CD4-positive, CD25-positive, alpha-beta regulatory T cell (primary cell): ENCODE measurements around the gene NAA16. TPM values are rescaled to one million over a fixed set of nuclear protein-coding genes. Genes with fewer than 3 reads are reported as not detected.

ENCODE experiments used
- ATAC-seq, 2 donors: fragments of 150-1000 bp; cut with Tn5 transposase; one replicate each; pipeline ENCODE4 v1.10.0; 2021; ENCODE audit warnings: low read depth in 2 of 2, moderate number of reproducible peaks in 2 of 2, moderate library complexity in 1 of 2
- DNase-seq, 3 donors: peaks; one replicate each; pipeline versions ENCODE4 v3.0.0 to v3.0.0-alpha.2; 2012 to 2022; ENCODE audit warnings: mixed read lengths in 1 of 3
- H3K27ac ChIP-seq: one replicate; pipeline ENCODE4 v1.7.0; 2013; ENCODE audit warnings: mild to moderate bottlenecking, low read length; ENCODE audit not compliant: insufficient read depth, poor library complexity, severe bottlenecking
- H3K27me3 ChIP-seq: one replicate; pipeline ENCODE4 v1.7.0; 2013; ENCODE audit warnings: low read length; ENCODE audit not compliant: control insufficient read depth, insufficient read depth
- H3K36me3 ChIP-seq: one replicate; pipeline ENCODE4 v1.7.0; 2013; ENCODE audit warnings: mild to moderate bottlenecking, low read length, moderate library complexity; ENCODE audit not compliant: control insufficient read depth, insufficient read depth
- H3K4me1 ChIP-seq: 2 replicates; pipeline ENCODE4 v1.7.0; 2013; ENCODE audit warnings: mild to moderate bottlenecking, low read length; ENCODE audit not compliant: insufficient read depth, control insufficient read depth, poor library complexity, severe bottlenecking
- H3K4me3 ChIP-seq: one replicate; pipeline ENCODE4 v1.7.0; 2013; ENCODE audit warnings: low read depth, mild to moderate bottlenecking, low read length, moderate library complexity
- H3K9me3 ChIP-seq, 2 experiments: 1 replicate in 1 of 2; 2 replicates in 1 of 2; pipeline ENCODE4 v1.7.0; 2013; ENCODE audit warnings: low read length in 2 of 2, mild to moderate bottlenecking in 1 of 2, moderate library complexity in 1 of 2; ENCODE audit not compliant: control insufficient read depth in 2 of 2
- H3K27ac Mint-ChIP-seq, 3 donors: one replicate each; pipeline ENCODE4 v1.8.0; 2020 to 2022; ENCODE audit warnings: mild to moderate bottlenecking in 3 of 3, mixed read lengths in 3 of 3, moderate library complexity in 2 of 3
- H3K27me3 Mint-ChIP-seq: one replicate; pipeline ENCODE4 v1.8.0; 2022; ENCODE audit warnings: mild to moderate bottlenecking, mixed read lengths
- H3K36me3 Mint-ChIP-seq: one replicate; pipeline ENCODE4 v1.8.0; 2020; ENCODE audit warnings: mixed read lengths
- H3K4me1 Mint-ChIP-seq, 4 donors: one replicate each; pipeline ENCODE4 v1.8.0; 2020 to 2022; ENCODE audit warnings: mixed read lengths in 4 of 4, mild to moderate bottlenecking in 1 of 4
- H3K4me3 Mint-ChIP-seq, 4 donors: one replicate each; pipeline ENCODE4 v1.8.0; 2020 to 2022; ENCODE audit warnings: mild to moderate bottlenecking in 4 of 4, mixed read lengths in 4 of 4, moderate library complexity in 3 of 4
- H3K9me3 Mint-ChIP-seq, 7 donors: one replicate each; pipeline ENCODE4 v1.8.0; 2020 to 2022; ENCODE audit warnings: mixed read lengths in 7 of 7, mild to moderate bottlenecking in 3 of 7, moderate library complexity in 2 of 7
- polyA plus RNA-seq, 4 donors: library from polyadenylated mRNA; unstranded; fragments of 300-500 nt; fragmentation: Illumina TruSeq; gene quantifications; one replicate each; pipeline ENCODE4 v1.2.3, GENCODE V29; 2021
- total RNA-seq: library from RNA; stranded (reverse); gene quantifications from one replicate; pipeline ENCODE4 v1.2.3, GENCODE V29; 2022

Gene NAA16
- total and polyA plus RNA-seq, 5 donors from 2014 or later: 9.4 to 65.8 (median 15.3) TPM

DNA sequence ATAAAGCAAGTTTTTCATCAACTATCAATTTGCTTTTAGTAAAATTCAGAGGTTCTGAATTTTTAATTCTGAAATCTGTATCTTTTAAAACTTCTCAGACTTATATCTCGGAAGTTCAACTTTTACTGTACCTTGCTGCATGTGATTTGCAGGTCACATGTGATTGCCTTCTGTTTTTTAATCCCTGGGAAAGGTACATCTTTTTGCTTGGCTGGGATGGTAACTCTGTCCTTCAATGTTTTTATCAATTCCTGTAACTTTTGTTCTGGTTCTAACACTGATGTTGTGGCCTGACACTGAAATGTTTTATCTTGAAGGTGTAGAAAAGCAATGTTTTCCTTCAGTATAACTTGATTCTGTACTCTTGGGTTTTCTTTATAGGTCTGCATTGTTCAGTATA lies 16.2 kb upstream of the NAA16 start:
- Histone ChIP-seq H3K9me3 (peaks cover 2 to 4% of the 10 kb centered on the region in 2 experiments), H3K27me3 (no peaks in the 10 kb centered on the region), H3K36me3 (no peaks in the 10 kb centered on the region), H3K4me3 (no peak overlapping the region), H3K27ac (no peak overlapping the region), H3K4me1 (no peaks in the 10 kb centered on the region)
- peaks cover 26% of the 10 kb centered on the region for H3K27me3 Mint-ChIP-seq
- H3K4me3 Mint-ChIP-seq: no peak overlapping the region
- DNase-seq (no peak), ATAC-seq (no peak)
- peaks cover 0 to 7% (median 3%) of the 10 kb centered on the region in 7 donors for H3K9me3 Mint-ChIP-seq
- H3K4me1 Mint-ChIP-seq: peaks cover 0 to 5% (median 0%) of the 10 kb centered on the region in 4 donors
- H3K27ac Mint-ChIP-seq: no peak overlapping the region
- H3K36me3 Mint-ChIP-seq: peaks cover 3% of the 10 kb centered on the region

DNA sequence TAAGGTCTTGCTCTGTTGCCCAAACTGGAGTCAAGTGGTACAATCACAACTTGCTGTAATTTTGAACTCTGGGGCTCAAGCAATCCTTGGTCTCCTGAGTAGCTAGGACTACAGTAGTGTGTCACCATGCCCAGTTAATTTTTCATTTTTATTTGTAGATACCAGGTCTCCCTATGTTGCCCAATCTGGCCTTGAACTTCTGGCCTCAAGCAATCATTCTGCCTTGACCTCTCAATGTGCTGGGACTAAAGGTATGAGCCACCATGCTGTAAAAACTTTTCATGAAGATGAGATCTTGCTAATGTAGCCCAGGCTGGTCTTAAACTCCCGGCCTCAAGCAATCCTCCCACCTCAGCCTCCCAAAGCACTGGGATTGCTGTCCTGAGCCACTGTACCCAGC lies 15.1 kb upstream of the NAA16 start:
- Histone ChIP-seq H3K36me3 (no peaks in the 10 kb centered on the region), H3K27me3 (no peaks in the 10 kb centered on the region), H3K4me1 (no peaks in the 10 kb centered on the region), H3K9me3 (peaks cover 2 to 4% of the 10 kb centered on the region in 2 experiments), H3K27ac (no peak overlapping the region), H3K4me3 (no peak overlapping the region)
- H3K9me3 Mint-ChIP-seq: peaks cover 0 to 7% (median 3%) of the 10 kb centered on the region in 7 donors
- peaks cover 3% of the 10 kb centered on the region for H3K36me3 Mint-ChIP-seq
- peaks cover 30% of the 10 kb centered on the region for H3K27me3 Mint-ChIP-seq
- H3K4me1 Mint-ChIP-seq: peaks cover 0 to 5% (median 0%) of the 10 kb centered on the region in 4 donors
- DNase-seq: no peak
- no peak for ATAC-seq
- no peak overlapping the region for H3K27ac Mint-ChIP-seq
- no peak overlapping the region for H3K4me3 Mint-ChIP-seq

DNA sequence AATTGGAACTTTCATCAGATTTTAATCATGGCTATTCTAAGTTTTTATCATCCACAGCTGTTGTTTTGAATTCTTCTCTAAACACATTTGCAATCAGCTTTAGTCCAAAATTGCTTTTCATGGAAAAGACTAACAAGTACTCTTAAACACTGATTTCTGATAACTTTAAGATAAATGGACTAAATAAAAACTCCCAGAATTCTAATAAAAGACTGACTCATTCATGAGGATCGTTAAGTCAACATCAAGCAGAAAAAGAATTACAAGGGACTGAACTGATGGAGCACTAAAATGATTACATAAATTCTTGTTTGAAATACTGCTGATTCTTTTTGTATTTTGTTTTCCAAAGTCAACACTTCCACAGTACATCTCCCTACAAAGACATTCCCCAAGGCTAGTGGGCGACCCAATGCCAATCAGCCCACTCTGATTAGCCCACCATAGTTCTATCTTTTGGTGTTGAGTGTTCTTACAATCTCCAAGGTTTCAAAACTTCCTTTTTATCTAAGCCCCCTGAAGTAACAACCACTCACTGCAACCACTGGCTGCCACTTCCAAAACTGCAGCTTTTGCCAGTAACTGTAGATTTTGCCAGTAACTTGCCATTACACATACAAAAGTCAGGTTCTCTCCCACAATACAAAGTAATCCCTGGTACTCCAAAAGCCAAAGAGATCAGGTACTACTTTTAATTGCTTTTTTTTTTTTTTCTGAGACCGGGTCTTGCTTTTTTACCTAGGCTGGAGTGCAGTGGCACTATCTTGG lies 14.0 kb upstream of the NAA16 start:
- Mint-ChIP-seq H3K4me3 (no peak overlapping the region), H3K36me3 (peaks cover 3% of the 10 kb centered on the region), H3K27ac (no peak overlapping the region), H3K27me3 (peaks cover 25% of the 10 kb centered on the region), H3K4me1 (no peaks in the 10 kb centered on the region), H3K9me3 (peaks cover 0 to 3% (median 0%) of the 10 kb centered on the region in 7 donors)
- DNase-seq (no peak), ATAC-seq (no peak)
- Histone ChIP-seq H3K27me3 (no peaks in the 10 kb centered on the region), H3K27ac (no peak overlapping the region), H3K36me3 (no peaks in the 10 kb centered on the region), H3K9me3 (peaks cover 2 to 4% of the 10 kb centered on the region in 2 experiments), H3K4me1 (no peaks in the 10 kb centered on the region), H3K4me3 (no peak overlapping the region)

DNA sequence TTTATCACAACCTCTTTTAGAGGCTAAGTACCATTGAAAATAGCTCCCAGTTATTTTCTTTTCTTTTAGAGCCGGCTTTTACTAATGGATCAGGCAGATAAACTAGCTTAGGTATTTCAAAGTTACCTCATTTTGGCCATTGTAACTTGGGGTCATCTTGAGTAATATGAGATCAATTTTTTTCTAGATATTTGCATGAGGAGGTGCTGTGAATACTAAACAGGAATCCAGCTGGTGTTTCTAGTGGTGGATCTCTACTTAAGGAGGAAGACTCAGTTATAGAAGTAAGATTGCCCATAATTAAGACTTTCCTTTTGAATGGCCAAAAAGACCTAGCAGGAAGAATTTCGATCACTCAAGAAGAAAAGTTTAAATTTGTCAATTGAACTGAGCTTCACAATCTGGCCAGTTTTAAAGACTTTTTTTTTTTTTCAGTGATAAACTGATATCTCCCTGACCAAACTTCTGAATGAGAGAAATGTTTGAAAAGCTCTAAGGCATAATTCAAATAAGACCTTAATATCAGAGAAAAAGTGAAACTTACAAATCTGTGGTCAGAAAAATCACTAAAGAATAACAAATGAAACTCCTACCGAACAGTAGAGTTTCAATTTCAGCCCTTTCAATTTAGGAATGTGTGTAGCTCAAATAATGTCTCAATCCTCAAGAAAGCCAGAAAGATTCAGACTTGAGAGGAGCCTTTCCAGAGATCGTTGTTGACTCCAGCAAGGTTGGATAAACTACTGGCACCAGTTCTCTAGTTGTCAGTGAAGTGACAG lies 11.6 kb upstream of the NAA16 start:
- H3K4me3 Mint-ChIP-seq: no peak overlapping the region
- DNase-seq (no peak), ATAC-seq (no peak)
- H3K27ac Mint-ChIP-seq: no peak overlapping the region
- peaks cover 0 to 3% (median 0%) of the 10 kb centered on the region in 7 donors for H3K9me3 Mint-ChIP-seq
- H3K4me1 Mint-ChIP-seq: no peaks in the 10 kb centered on the region
- Histone ChIP-seq H3K27ac (no peak overlapping the region), H3K4me1 (no peaks in the 10 kb centered on the region), H3K9me3 (no peaks in the 10 kb centered on the region), H3K36me3 (no peaks in the 10 kb centered on the region), H3K27me3 (no peaks in the 10 kb centered on the region), H3K4me3 (no peak overlapping the region)
- peaks cover 25% of the 10 kb centered on the region for H3K27me3 Mint-ChIP-seq
- H3K36me3 Mint-ChIP-seq: peaks cover 3% of the 10 kb centered on the region

DNA sequence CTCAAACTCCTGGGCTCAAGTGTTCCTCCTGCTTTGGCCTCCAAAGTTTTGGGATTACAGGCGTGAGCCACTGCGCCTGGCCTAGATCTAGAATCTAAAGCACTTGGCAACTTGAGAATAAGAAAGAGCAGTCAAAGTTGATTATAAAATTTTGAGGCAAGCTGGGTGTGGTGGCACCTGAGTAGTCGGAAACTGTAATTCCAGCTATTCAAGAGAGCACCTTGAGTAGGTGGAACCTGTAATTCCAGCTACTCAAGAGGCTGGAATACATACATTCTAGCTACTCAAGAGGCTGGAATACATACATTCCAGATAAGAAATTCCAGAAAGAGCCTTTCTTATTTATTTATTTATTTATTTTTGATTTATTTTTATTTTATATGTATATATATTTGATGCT lies 8.3 kb upstream of the NAA16 start:
- H3K27ac ChIP-seq: no peak overlapping the region
- no peaks in the 10 kb centered on the region for H3K36me3 ChIP-seq
- peaks cover 13% of the 10 kb centered on the region for H3K27me3 Mint-ChIP-seq
- no peaks in the 10 kb centered on the region for H3K9me3 ChIP-seq
- H3K27me3 ChIP-seq: no peaks in the 10 kb centered on the region
- H3K27ac Mint-ChIP-seq: no peak overlapping the region
- H3K36me3 Mint-ChIP-seq: peaks cover 3% of the 10 kb centered on the region
- DNase-seq (no peak), ATAC-seq (no peak)
- H3K4me3 ChIP-seq: no peak overlapping the region
- H3K4me1 ChIP-seq: no peaks in the 10 kb centered on the region
- peaks cover 0 to under 1% (median 0%) of the 10 kb centered on the region in 7 donors for H3K9me3 Mint-ChIP-seq
- no peak overlapping the region for H3K4me3 Mint-ChIP-seq
- H3K4me1 Mint-ChIP-seq: peaks cover 0 to 8% (median 6%) of the 10 kb centered on the region in 4 donors

DNA sequence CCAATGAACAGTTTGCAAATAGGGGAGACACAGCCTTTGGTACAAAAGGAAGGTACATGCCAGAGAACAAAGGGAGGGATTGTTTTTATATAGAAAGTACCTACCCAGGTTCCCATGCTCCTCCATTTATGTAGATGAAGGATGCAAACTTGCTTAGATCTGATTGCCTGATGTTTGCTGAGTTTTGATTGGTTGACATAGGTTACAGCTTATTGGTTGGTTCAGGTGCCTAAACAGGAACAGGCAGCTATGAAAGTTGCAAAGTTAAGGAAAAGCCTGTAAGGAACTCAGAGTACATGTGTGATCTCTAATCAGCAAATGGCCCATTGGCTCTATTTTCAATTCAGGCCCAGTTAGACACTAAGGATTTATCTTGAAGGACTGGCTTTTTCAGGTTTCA lies 6.5 kb upstream of the NAA16 start:
- Mint-ChIP-seq H3K9me3 (peaks cover 0 to 2% (median 0%) of the 10 kb centered on the region in 7 donors), H3K27ac (no peak overlapping the region), H3K36me3 (no peaks in the 10 kb centered on the region), H3K4me3 (no peak overlapping the region), H3K27me3 (peaks cover 6% of the 10 kb centered on the region), H3K4me1 (peaks cover 0 to 8% (median 6%) of the 10 kb centered on the region in 4 donors)
- ATAC-seq: no peak
- no peak overlapping the region for H3K4me3 ChIP-seq
- no peaks in the 10 kb centered on the region for H3K36me3 ChIP-seq
- no peaks in the 10 kb centered on the region for H3K27me3 ChIP-seq
- no peak for DNase-seq
- H3K27ac ChIP-seq: no peak overlapping the region
- H3K9me3 ChIP-seq: no peaks in the 10 kb centered on the region
- no peaks in the 10 kb centered on the region for H3K4me1 ChIP-seq

DNA sequence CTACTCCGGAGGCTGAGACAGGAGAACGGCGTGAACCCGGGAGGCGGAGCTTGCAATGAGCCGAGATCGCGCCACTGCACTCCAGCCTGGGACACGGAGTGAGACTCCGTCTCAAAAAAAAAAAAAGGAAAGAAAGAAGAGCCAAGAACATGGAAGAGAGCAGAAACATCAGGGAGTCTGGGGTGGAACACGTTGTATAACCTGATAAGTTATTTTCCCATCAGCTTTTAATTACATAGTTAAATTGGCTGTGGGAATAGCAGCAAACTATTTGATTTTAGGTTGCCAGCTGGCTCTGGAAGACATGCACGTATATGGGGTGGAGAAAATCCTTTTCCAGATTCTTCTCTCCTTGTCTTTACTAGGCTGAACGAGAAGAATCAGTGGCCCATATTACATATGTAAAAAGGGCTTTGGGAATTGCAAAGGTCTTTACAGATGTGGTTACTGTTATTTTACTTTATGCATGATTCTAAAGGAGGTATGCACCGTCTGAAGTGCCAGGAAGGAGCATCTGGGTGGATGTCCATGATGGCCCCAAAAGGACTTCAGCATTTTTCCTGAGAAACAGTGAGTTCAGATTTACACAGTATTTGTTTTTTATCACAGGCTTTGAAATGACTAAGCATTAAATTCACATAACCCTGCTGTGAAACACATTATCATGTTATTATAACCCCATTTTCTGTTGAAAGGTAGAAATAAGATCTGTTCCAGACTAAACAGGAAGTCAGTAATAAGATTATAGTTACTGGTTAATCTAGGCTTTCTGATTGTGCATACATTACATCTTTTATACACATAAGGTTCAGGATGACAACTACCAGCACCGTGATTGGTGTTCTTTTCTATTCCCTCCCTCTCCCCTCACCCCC lies 4.6 kb upstream of the NAA16 start:
- no peak overlapping the region for H3K27ac Mint-ChIP-seq

More for the DNA sequence above, 4.6 kb upstream of the NAA16 start:
- Histone ChIP-seq H3K27ac (no peak overlapping the region), H3K27me3 (no peaks in the 10 kb centered on the region), H3K4me1 (no peaks in the 10 kb centered on the region), H3K4me3 (no peak overlapping the region), H3K9me3 (no peaks in the 10 kb centered on the region), H3K36me3 (no peaks in the 10 kb centered on the region)
- H3K4me1 Mint-ChIP-seq: peaks cover 5 to 18% (median 9%) of the 10 kb centered on the region in 4 donors
- peak overlapping the region in 1 of 4 donors; percentile 43 for H3K4me3 Mint-ChIP-seq
- H3K36me3 Mint-ChIP-seq: no peaks in the 10 kb centered on the region
- ATAC-seq: no peak
- DNase-seq: no peak
- H3K9me3 Mint-ChIP-seq: peaks cover 0 to 2% (median 0%) of the 10 kb centered on the region in 7 donors
- no peaks in the 10 kb centered on the region for H3K27me3 Mint-ChIP-seq
